ENCODE data around the gene REELD1. TPM values are rescaled to one million over a fixed set of nuclear protein-coding genes. Genes with fewer than 3 reads are reported as not detected.

REELD1 gene
- total and polyA plus RNA-seq, 2 of the 4 experiments (the other 2 are of a cell fraction), result not detected

- ATAC-seq (ENCODE audit: low read depth), result no peak
- Histone ChIP-seq H3K18ac (ENCODE audit: low read depth, low read length) (no peak overlapping the region), H3K23ac (ENCODE audit: low read depth, low read length) (no peak overlapping the region), H3K4ac (ENCODE audit: low read depth, low read length) (no peak overlapping the region), H3K4me3 (ENCODE audit: insufficient read depth, low read depth, low read length) (no peak overlapping the region), H2AFZ (replicated peaks; ENCODE audit: low read length, poor library complexity) (no peak overlapping the region), H3K9ac (ENCODE audit: low read depth, low read length) (no peak overlapping the region), H3K4me1 (ENCODE audit: control insufficient read depth, insufficient read depth, low read length) (no peaks in the 10 kb centered on the region), H2AK9ac (replicated peaks; ENCODE audit: low read depth, low read length, poor library complexity) (no peak overlapping the region), H2BK5ac (ENCODE audit: low read depth, low read length, poor library complexity, severe bottlenecking) (no peak overlapping the region), H3K14ac (replicated peaks; ENCODE audit: low read depth, low read length) (no peak overlapping the region), H3K9me3 (ENCODE audit: control insufficient read depth, insufficient read depth, low read length) (no peaks in the 10 kb centered on the region), H3K9me1 (ENCODE audit: insufficient read depth, low read length) (no peaks in the 10 kb centered on the region), H2AK5ac (ENCODE audit: low read depth, low read length) (no peak overlapping the region), H4K8ac (ENCODE audit: low read depth in 2 of 2, low read length in 2 of 2) (no peak overlapping the region), H3K56ac (ENCODE audit: extremely low read depth, insufficient read depth, low read length) (no peak overlapping the region), H2BK120ac (ENCODE audit: low read depth, low read length) (no peak overlapping the region), H3K27me3 (ENCODE audit: control insufficient read depth, insufficient read depth, low read length) (no peaks in the 10 kb centered on the region), H4K5ac (ENCODE audit: low read depth, low read length) (no peak overlapping the region), H3K36me3 (ENCODE audit: control insufficient read depth, insufficient read depth, low read length) (no peaks in the 10 kb centered on the region), H3K27ac (ENCODE audit: insufficient read depth, low read length) (no peak overlapping the region), H2BK20ac (ENCODE audit: low read depth, low read length) (no peak overlapping the region), H2BK15ac (ENCODE audit: low read depth, low read length) (no peak overlapping the region), H4K20me1 (ENCODE audit: insufficient read depth, low read length) (no peaks in the 10 kb centered on the region), H3K4me2 (ENCODE audit: low read depth, low read length) (no peak overlapping the region), H3K79me1 (ENCODE audit: low read depth in 1 of 2, low read length in 2 of 2) (no peaks in the 10 kb centered on the region), H4K91ac (ENCODE audit: insufficient read depth, low read depth, low read length) (no peak overlapping the region)
- ChIA-PET CTCF (interaction anchor here (1.1 kb wide), 1 partner anchor 9 kb away, joined by 3 read pairs; no protein-coding TSS in a partner anchor), POLR2A (ENCODE audit: unreplicated experiment) (no interaction called here)
- TF ChIP-seq RAD21 (IDR thresholded peaks at IDR 0.05; ENCODE audit: low read length), result no peak
- TF ChIP-seq CTCF (conservative IDR thresholded peaks at IDR 0.05; ENCODE audit: low read depth, low read length), result no peak
- TF ChIP-seq CEBPB (IDR thresholded peaks at IDR 0.05; ENCODE audit: low read depth, low read length), result no peak
- in situ Hi-C loops (cut with MboI; ENCODE audit: low sequenced_read_pairs) (no loop called here), intact Hi-C loops (cut with micrococcal nuclease) (no loop called here), dilution Hi-C loops (cut with HindIII; ENCODE audit: low sequenced_read_pairs, unreplicated experiment) (no loop called here)
- BruUV-seq (replicated peaks), result no TSS peak
- DNase-seq, result no peak
Measured at GRCh38 chr4:146275370-146275769, 61.0 kb downstream of the REELD1 start.

All from IMR-90 (cell line).